Keratinocyte (primary cell): Measurements from ENCODE around the gene UTP3.

Experiments used
- CTCF ChIP-seq, 3 experiments: IDR thresholded peaks in 1 of 3; conservative IDR thresholded peaks in 1 of 3; optimal IDR thresholded peaks in 1 of 3; 2 replicates in 2 of 3; 3 replicates in 1 of 3; pipeline versions ENCODE3 to v1.5.1; 2011; ENCODE audit warnings: low read length in 3 of 3, mild to moderate bottlenecking in 3 of 3, moderate library complexity in 2 of 3, control low read depth in 1 of 3, inconsistent platforms in 1 of 3; ENCODE audit not compliant: insufficient read depth in 2 of 3; ENCODE audit errors: extremely low read depth in 1 of 3
- EZH2 ChIP-seq: IDR thresholded peaks from one replicate; pipeline ENCODE4 v1.6.1; 2012; ENCODE audit warnings: inconsistent platforms, mild to moderate bottlenecking, low read length, moderate library complexity

GRCh38 chr4:70734971-70735370 lies 46.6 kb downstream of the UTP3 start:
- TF ChIP-seq CTCF (optimal IDR thresholded peaks at IDR 0.05 in 1 of 3, IDR thresholded peaks at IDR 0.05 in 1 of 3, conservative IDR thresholded peaks at IDR 0.05 in 1 of 3; ENCODE audit: extremely low read depth in 1 of 3, insufficient read depth in 2 of 3, low read length in 3 of 3) (no peak), EZH2 (no peak)
